HG02973 (cell line): ENCODE data around the gene IL36B.

Source experiments
- ATAC-seq: cut with Tn5 transposase; IDR thresholded peaks from one replicate; pipeline ENCODE4 v1.9.1; 2021; ENCODE audit warnings: moderate library complexity; ENCODE audit not compliant: unreplicated experiment

IL36B gene

GRCh38 chr2:113056521-113056920 lies 3.9 kb upstream of the IL36B start:
- ATAC-seq, result no peak

GRCh38 chr2:113054066-113054465 lies 1.4 kb upstream of the IL36B start:
- no peak for ATAC-seq

- no peak for ATAC-seq
Measured at GRCh38 chr2:113053666-113054065, 999 bp upstream of the IL36B start.

- no peak for ATAC-seq
Measured at GRCh38 chr2:113050921-113051895, 1.5 kb downstream of the IL36B start.

- no peak for ATAC-seq
Measured at GRCh38 chr2:113046465-113046864, 6.2 kb downstream of the IL36B start.

GRCh38 chr2:113041871-113042270 lies 10.8 kb downstream of the IL36B start:
- no peak for ATAC-seq

GRCh38 chr2:113039719-113040118 lies 12.9 kb downstream of the IL36B start:
- ATAC-seq, result no peak

- ATAC-seq, result no peak
Measured at GRCh38 chr2:113039158-113039557, 13.5 kb downstream of the IL36B start.

GRCh38 chr2:113038291-113038690 lies 14.4 kb downstream of the IL36B start:
- ATAC-seq, result no peak

- ATAC-seq, result no peak
Measured at GRCh38 chr2:113036763-113037162, 15.9 kb downstream of the IL36B start.

- ATAC-seq, result no peak
Measured at GRCh38 chr2:113034016-113034415, 18.7 kb downstream of the IL36B start.

GRCh38 chr2:113032737-113033136 lies 19.9 kb downstream of the IL36B start:
- no peak for ATAC-seq

GRCh38 chr2:113028112-113028511 lies 24.6 kb downstream of the IL36B start:
- no peak for ATAC-seq

GRCh38 chr2:113027691-113028090 lies 25.0 kb downstream of the IL36B start:
- no peak for ATAC-seq

GRCh38 chr2:113025737-113026136 lies 26.9 kb downstream of the IL36B start:
- ATAC-seq, result no peak

- no peak for ATAC-seq
Measured at GRCh38 chr2:113024764-113025163, 27.9 kb downstream of the IL36B start.

GRCh38 chr2:113021312-113021711 lies 31.4 kb downstream of the IL36B start:
- no peak for ATAC-seq

GRCh38 chr2:113018509-113018908 lies 34.2 kb downstream of the IL36B start:
- ATAC-seq, result no peak

GRCh38 chr2:113015655-113016054 lies 37.0 kb downstream of the IL36B start:
- no peak for ATAC-seq

GRCh38 chr2:113015042-113015441 lies 37.6 kb downstream of the IL36B start:
- ATAC-seq, result no peak

GRCh38 chr2:113014067-113014466 lies 38.6 kb downstream of the IL36B start:
- ATAC-seq, result no peak

GRCh38 chr2:113013336-113013661 lies 39.4 kb downstream of the IL36B start:
- ATAC-seq, result no peak
